GM19025 (cell line): Measurements from ENCODE around the gene TAPT1.
A peak's percentile ranks its signal among the peaks of the same experiment; 100 is the strongest.
"Not testable (repeated sequence)": the region's sequence is repeated elsewhere in the genome, so short reads cannot be mapped to it uniquely, and the experiment has no call there.

Experiments
- ATAC-seq: cut with Tn5 transposase; IDR thresholded peaks from one replicate; pipeline ENCODE4 v1.9.1; 2021; ENCODE audit warnings: mild to moderate bottlenecking, low read depth, moderate library complexity; ENCODE audit not compliant: unreplicated experiment

Gene TAPT1, protein sequence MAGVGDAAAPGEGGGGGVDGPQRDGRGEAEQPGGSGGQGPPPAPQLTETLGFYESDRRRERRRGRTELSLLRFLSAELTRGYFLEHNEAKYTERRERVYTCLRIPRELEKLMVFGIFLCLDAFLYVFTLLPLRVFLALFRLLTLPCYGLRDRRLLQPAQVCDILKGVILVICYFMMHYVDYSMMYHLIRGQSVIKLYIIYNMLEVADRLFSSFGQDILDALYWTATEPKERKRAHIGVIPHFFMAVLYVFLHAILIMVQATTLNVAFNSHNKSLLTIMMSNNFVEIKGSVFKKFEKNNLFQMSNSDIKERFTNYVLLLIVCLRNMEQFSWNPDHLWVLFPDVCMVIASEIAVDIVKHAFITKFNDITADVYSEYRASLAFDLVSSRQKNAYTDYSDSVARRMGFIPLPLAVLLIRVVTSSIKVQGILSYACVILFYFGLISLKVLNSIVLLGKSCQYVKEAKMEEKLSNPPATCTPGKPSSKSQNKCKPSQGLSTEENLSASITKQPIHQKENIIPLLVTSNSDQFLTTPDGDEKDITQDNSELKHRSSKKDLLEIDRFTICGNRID

DNA sequence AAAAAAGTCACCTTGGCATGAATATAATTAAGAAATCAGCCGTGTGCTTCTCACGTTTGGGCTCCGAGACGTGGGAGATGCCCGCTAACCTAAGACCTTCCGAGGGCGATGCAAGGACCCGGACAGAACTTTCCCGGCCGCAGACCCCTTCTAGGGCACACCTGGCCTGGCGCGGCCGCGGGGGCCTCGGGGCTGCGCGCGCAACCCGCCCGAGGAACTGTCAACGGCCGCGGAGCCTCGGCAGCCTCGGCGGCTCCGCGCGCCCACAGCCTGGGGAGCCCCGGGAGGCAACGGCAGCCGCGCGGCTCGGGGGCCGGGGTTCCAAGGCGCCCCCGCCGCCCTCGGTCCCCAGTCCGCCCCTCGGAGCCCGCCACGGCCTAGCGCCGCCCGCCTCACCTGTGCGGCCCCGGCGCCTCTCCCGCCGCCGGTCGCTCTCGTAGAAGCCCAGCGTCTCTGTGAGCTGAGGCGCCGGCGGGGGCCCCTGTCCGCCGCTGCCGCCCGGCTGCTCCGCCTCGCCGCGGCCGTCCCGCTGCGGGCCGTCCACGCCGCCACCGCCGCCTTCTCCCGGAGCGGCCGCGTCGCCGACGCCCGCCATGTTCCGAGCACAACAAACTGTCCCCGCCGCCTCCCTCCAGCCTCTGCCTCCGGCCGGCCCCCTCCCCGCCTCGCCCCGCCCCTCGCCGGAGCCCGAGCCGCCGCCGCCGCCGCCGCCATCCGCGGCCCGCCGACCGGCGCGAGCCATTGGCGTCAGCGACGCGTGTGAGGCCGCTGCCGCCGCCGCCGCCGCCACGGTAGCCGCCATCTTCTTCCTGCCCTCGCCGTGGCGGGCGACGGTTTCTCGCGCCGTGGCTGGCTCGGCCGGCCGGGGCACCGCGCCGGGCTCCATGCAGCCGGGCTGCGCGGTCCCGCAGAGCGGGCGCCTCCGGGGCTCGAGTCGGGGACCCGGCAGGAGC lies at the start of gene TAPT1:
TAPT1 (minus strand) TSS at position 609 of the 953 bp plus-strand sequence; CDS start at position 595, 14 bp downstream.
- ATAC-seq = peak; percentile 77

DNA sequence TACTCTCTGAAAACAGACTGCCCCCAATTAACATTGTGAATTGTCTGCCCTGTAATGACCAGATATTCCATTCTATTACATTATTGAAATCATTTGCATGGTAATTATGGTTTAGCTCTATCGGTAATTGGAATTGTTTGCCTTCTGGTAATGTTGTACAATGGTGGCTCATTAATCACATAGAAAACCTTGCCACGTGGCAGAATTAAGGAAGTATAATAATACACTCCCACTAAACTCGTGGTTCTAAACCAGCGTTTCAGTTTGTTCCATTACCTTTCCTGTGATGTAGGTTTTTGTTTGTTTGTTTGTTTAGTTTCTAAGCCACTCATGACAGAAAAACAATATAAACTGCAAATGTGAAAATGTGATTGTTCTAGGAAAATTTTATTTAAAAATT lies 45.1 kb upstream of the TAPT1 start:
- no peak for ATAC-seq

DNA sequence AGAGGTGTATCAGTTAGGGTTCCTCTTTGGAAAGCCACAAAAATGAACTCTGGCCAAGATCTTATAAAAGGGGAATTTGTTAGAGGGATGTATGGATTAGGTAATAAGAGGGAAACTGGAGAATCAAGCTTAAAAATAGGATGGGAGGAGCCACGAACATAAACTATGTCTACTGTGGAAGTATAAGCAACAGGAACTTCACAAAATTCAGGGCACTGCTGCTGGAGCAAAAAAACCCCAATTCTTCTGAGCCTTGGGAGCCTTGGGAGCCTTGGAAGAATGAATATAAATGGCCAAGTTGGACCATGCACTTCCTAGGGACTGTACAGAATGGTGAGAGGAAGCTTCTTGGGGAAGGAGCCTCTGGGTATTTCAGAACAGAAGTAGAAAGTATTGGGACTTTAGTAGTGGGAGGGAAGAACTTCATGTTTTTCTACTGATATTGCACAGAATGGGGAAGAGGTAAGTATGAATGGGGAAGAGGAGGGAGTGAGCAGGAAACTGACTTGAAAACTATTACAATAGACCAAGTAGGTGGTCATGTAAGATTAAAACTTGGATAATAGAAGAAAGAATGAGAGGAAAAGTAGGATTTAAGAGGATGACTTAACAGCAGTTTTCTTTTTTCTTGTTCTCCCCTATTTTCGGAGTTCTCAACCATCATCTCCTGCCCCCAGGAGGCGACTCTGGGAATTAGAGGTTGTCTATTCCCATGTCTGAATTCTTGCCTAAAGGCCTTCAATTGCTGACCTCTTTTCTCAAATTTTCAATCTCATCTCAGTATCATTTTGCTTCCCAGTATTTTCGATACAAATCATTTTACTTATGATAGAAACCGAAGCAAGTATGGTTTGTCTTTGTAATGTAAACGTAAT lies 44.4 kb upstream of the TAPT1 start:
- ATAC-seq = no peak

DNA sequence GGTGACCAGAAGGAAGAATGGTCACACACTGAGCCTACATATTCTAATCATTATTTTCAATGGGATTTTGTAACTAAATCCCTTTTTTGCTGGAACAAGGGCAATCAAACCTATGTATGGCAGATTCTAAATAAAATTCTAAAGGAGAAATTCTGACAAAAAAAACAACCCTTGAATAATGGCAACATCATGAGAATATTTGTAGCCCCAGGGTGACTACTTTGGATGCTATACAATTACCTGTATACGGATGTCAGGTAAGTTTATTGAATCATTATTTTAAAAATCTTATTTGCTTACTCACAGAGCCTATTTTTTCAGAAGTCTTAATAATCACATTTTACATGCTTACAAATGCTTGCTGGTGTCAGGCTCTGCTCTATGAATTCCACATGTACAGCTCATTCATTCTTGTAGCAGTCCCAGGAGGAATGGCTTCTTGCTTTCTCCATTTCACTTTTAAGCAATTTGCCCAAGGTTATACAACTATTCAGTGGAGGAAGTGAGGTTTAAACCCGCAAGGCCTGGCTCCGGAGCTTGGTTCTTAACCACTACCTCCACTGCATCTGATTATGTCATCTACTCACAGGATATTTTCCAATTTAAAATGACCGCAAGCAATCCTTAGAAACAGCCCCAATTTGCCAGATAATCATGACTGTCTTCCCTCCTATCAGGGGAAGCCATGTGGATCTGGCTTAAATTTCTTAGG lies 43.6 kb upstream of the TAPT1 start:
- ATAC-seq = not testable (repeated sequence)

DNA sequence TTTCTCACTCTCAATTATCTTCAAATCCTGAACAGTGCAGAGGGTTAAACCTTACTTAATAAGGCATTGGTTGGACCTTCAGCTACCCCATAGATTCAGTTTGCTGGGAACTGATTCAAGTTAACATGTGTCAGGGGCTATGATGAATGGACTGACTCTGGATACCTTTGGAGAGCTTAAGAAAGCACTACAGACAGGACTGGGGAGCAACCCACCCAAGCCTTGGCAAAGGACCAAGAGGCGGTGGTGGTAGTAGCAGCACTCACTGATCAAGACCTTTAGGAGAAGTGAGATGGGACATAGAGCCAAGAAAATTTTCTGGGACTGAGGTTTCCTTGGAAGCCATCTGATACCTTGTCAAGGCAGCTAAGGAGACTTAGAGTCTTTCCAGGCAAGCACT lies 43.0 kb upstream of the TAPT1 start:
- no peak for ATAC-seq

DNA sequence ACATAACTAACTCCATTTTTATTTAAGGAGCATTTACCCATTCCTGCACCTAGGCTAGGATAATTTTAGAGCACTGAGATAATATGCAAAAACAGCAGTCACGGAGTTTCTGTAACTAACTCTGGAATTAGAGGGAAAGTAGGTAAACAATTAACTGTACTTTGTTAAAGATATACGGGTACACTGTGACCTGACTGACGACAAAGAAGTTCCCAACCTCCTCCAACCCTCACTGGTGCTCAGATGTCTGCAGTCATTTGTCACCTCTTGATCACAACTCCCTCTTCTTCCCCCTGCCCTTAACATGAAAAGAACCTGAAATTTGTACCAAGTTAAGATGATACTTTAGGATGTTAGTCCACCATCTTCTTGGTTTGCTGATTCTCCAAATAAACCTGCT lies 42.0 kb upstream of the TAPT1 start:
- ATAC-seq = no peak

DNA sequence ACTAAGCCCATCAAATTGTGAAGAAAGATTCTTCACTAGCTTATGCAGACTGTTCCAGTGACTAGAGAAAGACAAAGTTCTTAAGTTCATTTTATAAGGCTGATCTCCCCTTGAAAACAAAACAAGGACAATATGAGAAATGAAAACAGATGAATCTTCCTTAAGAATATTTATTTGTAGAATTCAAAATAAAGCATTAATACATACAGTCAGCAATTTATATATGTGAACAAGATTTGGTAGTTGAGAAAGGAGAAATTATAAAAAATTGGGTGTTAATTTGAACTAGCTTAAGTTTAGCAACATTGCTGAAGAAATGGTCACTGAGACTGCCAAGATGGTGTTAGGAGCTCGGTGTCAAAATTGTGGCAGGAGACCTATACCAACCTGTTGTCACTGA lies 41.4 kb upstream of the TAPT1 start:
- no peak for ATAC-seq

DNA sequence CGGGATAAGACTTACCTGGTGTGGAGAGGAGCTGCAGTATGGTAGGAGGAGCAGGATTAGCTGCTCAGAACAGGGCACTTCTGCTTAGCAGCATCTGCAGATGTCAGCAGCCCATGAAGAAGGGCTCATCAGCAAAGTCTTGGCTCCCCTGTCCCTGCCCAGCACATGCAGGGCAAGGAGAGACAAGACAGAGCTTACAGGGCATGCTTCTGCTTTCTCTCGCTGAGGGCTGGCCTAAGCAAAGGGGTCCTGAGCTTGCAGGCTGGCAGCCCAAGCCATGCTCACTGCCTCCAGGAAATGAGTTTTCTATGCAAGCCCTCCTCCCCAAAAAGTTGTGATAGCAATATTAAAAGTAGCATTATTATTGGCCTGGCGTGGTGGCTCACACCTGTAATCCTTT lies 39.5 kb upstream of the TAPT1 start:
- no peak for ATAC-seq

DNA sequence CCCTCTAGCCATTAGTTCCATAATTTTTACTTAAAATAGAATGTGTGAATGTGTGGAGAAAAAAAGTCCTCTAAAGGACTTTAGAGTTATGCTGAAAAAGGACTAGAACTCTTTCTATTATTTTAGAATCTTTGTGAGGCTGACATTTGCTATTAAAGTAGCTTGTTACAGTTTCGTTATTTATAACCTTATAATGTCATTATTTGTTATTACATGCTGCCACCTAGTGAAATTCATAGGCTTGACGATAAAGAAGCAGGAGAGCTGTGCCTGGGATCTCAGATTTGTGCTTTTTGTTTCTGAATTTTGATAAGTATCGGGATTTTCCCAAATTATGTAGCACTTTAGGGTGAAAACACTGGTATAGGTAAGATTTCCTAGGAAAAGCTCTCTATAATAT lies 38.5 kb upstream of the TAPT1 start:
- no peak for ATAC-seq

DNA sequence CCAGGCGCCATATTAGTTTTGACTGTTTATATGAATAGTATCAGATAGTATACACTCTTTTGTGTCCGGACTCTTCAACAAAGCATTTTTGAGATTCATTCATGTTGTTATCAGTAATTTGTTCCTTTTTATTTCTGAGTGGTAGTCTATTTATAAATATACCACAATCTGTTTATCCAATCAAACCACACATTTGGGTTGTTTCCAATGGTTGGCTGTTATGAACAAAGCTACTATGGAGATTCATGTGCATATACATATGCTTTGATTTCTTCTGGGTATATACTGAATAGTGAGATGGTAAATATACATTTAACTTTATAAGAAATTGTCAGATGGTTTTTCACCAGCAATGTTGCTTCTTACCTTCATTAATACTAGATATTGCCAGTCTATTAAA lies 36.8 kb upstream of the TAPT1 start:
- ATAC-seq = no peak

DNA sequence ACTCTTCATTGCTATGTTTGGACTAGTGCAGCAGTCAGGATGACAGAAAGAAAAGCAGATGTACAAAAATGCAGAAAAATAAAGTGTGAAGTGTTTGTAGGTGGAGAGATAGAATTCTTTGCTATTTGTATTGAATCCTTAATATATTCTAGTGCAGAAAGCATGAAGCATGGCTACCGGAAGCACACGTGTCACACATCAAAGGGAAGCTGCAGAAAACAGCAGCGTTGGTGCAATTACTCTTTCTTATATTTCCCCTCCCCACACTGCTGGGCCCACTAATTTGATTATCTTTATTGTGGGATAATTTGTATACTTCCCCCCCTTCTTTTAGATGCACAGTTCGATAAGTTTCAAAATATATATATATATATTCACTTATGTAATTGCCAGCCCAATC lies 35.9 kb upstream of the TAPT1 start:
- no peak for ATAC-seq

DNA sequence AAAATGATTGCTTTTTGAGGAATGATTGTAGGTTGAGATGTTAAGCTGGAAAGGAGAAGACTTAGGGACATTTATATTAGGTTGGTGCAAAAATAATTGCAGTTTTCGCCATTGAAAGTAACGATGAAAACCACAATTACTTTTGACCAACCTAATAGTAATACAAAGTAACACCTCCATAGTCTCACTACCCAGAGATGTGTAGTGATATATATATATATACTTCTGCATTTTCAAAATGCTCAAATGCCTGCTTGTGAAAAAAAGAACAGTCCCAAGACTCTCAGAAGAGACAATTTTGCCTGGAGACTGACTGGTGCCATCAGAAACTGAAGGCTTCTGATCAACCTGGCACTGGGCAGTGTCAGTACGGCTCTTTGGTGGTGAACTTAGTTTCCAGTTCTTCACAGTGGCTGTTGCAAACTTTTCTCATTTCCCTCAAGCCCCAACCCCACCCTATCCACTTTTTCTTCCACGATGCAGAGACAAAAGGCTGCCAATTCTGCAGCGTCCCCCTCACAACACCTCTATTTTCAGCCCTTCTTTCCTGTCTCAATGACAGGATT lies 35.1 kb upstream of the TAPT1 start:
- no peak for ATAC-seq

DNA sequence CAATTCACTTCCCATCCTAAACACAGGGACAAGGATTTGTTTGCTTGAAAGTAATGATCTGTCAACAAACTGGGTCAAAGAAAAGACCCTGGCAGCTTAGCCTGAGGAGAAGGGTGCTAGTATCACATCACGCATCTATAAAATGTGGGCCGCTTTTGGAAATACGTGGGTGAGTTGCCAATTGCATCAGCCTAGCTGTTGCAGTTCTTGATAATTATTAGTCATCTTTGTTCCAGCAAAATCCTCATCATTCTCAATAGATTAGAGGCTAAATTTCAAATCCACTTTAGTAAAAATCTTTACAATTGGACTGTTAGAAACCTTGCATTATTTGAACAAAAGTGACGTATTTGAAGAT lies 33.6 kb upstream of the TAPT1 start:
- no peak for ATAC-seq

DNA sequence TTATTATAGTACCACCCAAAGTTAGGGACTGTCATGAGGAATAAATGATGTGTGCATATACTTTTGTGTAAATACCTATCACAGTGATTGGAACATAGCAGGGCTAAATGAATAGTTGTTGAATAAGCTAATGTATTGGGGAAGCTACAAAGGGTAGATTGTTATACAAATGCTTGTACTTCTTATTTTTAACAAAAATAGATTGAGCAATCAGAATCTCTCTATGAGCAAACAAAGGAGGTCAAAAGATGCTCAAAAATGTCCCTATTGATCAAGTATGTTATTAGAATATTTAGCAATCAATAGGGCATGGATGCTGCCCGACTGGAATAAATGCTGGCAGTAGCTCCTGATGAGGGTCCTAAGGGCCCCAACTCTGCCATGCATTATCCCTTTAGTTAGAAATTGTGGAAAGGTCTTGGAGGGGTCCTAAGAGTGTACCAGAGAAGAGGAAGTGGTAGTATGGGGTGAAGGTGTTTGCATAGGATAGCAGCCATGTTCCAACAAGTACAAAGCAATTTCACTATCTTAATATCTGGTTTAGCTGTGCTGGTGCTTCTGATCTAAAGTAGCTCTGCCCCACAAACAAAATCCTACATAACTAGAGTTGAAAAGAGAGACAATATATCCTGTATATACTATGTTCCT lies 33.1 kb upstream of the TAPT1 start:
- no peak for ATAC-seq

DNA sequence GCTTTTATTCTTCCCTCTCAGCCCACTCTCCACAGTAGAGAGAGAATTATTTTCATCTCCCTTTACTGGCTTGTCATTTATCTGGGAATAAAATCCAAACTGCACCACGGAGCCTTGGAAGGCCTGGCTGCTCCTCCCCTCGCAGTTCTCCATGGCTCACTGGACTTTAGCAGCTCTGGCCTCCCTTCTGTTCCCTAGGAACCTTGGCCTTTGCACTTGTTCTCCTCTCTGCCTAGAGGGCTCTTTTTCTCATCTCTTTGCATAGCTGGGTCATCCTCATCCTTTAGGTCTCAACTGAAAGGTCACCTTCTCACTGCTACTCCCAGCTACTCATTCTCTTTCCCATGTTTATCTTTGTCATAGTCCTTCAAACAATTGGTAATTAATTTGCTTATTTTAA lies 31.3 kb upstream of the TAPT1 start:
- ATAC-seq = no peak

DNA sequence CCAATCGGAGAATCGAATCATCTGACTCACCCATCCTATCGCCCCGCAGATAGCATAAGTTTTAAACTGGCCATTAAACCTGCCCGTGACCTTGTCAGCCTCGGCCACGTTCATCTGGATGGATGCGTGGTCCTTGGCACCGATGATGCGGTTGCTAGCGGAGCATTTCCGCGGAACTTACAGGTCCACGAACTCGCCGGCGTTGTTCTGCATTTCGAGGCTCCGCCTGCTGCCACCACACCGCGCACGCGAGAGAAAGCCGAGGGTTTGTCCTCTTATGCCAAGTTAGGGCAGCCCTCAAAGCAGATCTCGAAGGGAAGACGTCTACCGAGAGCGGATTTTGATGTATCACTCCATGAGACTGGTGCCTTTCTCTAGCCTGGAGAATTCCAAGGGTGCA lies 30.1 kb upstream of the TAPT1 start:
- ATAC-seq = no peak

DNA sequence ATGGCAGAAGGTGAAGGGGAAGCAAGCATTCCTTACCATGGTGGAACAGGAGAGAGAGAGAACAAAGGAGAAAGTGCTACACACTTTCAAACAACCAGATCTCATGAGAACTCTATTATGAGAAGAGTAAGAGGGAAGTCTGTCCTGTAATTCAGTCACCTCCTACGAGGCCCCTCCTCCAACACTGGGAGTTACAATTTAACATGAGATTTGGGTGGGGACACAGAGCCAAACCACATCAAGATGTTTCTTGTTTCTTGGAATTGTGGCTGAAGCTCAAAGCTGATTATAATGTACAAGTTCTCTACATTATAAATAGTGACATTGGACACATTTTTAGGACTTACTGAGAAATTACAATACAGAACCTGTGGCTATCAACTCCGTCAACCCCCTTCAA lies 29.5 kb upstream of the TAPT1 start:
- ATAC-seq = no peak

DNA sequence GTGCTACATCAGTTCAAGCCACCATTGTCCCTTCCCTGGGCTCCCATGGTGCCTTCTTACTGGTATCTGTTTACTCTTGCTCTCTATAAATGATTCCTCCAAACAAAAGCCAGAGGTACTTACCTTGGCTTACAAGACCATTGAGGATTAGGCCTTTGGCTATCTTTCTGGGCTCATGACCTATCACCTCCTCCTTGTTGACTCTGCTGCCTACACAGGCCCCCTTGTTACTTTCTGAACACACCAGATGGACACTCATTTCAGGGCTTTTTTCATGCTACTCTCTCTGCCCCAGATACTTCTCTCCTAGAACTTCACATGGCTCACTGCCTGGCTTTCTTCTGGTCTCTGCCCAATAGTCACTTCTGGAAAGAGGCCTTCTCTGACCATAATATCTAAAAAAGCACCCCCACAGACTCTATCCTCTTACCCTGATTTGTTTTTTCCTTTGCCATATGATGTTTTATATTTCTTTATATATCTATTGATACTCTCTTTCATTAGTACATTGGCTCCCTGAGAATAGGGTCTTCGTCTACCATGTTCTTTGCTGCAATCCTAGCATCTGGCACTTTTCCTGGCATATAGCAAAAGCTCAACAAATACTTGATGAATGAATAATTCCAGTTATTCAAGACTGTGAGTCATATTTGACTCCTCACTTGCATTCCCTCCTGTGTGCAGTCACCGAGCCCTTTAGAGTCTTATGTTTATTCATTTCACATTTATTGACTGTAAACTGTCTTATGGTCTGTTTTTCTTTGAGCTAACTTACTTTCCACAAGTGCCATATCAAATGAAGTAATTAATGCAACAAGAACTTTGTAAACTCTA lies 27.1 kb upstream of the TAPT1 start:
- ATAC-seq = no peak
